ENCODE measurements around the gene TNP1.

The TNP1 gene

DNA sequence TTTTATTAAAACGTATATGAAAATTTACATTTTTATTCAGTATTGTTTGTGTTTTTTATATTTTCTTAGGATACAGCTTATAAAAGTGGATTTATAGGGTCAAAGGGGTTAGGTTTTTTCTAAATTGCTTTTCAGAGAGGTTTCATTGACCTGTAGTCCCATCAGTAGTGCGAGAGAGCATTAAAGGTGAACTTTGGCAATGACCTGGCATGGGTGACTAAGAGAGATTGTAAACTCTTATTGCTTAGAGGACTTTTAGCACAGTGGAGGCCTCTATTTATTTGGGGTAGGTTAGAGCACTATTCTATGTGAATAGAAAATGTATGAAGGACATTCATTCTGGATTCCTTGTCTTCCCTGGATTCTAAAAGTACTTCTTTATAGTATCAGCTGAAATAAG lies 16.0 kb upstream of the TNP1 start:
- no peak for DNase-seq (ENCODE audit: low read depth in 2 of 2)

DNA sequence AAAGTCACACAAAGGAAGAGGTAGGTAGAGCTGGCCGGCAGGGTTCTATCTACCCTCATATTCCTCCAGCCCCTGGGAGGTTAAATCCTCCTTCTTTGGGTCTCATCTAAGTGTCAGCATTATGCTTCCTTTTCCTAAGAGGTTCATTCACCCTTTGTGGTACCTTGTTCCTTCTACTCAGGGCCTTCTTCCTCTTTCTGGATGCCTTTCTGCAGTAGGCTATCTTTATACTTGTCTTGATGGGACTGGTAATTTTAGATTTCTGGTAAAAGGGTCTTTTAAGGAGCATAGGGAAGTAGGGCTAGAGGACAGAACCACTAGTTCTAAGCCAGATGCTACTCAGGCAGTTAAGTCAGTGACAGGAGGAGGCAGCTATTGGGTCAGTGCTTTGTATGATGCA lies 13.7 kb upstream of the TNP1 start:
- DNase-seq (ENCODE audit: low read depth in 2 of 2): no peak

DNA sequence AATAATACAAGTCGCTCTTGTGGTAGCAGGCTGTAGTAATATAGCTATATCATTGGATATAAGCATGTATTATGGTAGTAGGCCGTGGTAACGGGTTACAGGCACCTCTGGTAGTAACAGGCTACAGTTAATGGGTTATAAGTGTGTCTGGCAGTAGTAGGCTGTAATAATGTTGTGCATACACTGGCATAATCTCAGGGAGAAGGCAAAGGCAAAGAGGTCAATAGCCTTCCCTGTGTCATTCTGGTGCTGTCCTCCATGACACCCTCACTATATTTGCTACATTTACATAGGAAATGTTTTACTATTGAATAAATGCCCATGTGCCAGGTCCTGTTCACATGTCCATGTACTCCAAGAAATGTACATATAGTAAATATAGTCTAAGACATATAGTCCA lies 12.8 kb upstream of the TNP1 start:
- no peak for DNase-seq (ENCODE audit: low read depth in 2 of 2)

DNA sequence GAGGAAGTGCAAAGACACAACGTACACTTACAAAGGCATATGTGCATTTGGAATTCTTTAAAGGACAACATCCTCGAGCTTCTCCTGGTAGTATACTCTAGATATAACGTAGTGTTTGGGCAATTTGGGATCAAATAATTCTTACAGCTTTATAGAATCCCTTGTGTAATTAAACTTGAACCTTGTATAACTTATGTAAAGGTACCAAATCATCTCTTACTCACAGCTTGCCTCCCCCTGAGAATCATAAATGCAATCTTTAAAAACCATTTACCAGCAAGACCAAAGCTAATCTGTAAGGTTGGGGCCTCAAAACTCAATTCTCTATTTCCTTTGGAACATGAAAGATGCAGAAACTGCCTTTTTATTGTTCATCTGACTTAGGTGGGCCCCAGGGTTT lies 12.2 kb upstream of the TNP1 start:
- no peak for DNase-seq (ENCODE audit: low read depth in 2 of 2)

DNA sequence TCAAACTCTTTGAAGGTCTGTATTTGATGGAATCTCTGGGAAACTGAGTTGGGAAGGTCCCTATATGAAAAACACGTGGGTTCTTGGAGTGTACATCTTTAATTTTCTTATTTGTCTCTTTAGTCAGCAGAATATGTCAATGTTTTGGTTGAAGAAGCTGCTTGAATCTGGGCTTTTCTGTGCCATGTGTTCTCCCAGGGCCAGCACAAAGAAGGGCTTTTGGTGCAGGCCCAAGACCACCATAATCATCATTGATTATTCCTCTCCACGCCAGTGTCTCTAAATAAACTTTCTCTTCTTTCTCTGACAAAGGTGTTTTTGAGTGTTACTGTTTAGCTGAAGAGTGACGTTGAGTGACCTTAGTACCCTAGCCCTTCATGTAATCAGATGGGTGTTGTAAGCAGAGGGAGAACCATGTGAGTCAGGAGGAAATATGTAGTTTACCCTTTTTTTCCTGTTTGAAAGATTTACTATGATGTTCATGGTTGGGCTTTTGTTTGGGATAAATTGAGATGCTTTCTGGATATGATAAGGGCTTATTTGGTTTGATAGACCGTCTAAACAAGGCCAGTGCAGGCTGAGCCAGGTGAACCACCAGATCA lies 11.6 kb upstream of the TNP1 start:
- DNase-seq (ENCODE audit: low read depth in 2 of 2): no peak

DNA sequence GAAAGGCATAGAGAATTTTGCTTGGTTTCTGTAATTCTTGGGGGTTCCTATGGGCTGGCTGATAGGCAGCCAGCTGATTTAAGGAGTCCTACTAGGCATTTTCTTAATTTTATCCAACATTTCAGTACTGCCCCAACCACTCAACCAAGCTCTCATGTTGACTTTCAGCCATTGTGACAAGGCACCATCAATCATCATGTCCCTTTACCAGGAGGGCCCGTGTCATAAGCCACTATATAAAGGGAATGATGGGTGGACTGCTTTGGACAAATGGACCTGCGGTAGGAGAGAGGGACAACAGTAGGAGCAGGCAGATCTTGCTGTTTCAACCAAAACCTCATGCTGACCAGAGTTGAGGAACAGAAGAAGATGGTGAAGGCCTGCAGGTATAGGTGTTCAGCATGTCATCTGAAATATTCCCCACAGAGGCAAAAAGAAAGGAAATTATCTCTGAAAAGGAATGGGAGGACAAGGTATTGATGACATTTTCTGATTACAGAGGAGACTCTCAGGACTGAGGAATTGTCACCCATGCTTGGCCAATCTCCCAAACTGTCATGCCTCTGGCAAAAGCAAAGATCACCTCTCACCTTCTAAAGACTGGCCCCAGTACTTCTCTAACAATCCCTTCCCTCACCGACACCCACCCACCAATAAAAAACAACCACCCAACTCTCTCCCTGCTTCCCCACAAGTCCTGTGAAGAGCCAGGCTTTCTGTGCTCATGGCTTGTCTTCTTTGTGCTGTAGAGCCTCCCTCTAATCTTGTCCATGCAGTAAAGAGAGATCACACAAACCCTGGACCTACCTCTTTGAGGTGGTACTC lies 10.9 kb upstream of the TNP1 start:
- DNase-seq (ENCODE audit: low read depth in 2 of 2): no peak

DNA sequence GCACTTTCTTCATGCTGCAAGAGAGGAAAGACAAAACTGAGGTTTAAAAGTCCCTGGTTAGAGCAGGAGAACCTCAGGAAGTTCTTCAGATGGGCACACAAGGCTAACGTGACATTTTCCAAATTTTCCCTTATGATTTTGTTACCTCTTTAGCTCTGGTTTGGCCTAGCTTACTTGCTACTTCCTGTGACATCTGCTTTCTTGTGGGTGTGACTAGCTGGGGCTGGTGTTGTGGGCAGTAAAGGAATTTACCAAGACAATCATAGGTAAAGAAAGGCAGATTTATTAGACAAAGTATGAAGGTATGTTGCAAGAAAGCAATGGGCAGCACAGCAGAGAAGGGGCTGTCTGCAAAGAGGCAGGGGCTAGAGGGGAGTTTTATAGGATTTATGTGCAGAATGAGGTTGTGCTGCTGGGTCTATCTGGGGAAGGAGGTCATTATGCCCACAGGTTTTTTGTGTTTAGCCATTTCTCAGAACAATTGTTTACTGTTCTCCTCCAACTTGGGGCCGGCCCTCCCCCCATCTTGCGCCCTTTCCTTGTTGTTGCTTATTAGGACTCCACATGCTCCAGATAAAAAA lies 6.7 kb upstream of the TNP1 start:
- no peak for DNase-seq (ENCODE audit: low read depth in 2 of 2)

DNA sequence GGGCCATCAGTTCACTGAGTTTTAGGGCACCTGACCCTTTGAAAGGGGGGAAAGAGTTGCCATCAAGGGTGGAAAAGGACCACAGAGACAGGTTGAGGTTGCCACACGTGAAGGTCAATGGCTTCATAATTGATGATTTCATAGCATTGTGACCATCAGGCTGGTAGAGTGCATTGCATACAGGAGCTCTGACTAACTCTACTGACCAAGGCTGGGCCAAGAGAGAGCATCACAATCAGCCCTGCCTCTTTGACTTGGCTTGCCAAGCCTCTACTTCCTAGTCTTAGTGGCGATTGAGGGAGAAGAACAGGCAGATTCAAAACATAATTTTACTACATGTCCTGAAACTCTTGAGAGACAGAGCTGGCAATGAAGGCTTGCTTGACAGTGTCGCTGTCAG lies 5.8 kb upstream of the TNP1 start:
- DNase-seq (ENCODE audit: low read depth in 2 of 2): no peak

DNA sequence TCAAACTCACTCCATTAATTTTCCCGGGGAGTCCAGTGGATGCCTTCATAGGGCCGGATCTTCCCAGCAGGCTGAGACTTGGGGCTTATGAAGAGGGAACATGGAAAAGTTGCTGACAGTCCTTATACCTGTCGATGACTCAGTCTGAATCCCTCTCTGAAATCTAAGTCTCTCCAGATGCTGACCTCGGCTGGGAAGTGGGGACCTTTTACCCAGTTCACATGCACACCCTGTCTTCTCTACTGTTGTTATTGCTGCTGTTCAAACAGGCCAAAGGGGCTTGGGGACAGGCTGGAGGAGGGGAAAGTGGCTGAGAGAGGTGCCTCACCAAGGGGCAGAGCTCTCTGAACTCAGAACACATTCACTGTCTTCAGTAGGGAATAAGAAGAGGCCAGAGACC lies 4.1 kb upstream of the TNP1 start:
- no peak for DNase-seq (ENCODE audit: low read depth in 2 of 2)

DNA sequence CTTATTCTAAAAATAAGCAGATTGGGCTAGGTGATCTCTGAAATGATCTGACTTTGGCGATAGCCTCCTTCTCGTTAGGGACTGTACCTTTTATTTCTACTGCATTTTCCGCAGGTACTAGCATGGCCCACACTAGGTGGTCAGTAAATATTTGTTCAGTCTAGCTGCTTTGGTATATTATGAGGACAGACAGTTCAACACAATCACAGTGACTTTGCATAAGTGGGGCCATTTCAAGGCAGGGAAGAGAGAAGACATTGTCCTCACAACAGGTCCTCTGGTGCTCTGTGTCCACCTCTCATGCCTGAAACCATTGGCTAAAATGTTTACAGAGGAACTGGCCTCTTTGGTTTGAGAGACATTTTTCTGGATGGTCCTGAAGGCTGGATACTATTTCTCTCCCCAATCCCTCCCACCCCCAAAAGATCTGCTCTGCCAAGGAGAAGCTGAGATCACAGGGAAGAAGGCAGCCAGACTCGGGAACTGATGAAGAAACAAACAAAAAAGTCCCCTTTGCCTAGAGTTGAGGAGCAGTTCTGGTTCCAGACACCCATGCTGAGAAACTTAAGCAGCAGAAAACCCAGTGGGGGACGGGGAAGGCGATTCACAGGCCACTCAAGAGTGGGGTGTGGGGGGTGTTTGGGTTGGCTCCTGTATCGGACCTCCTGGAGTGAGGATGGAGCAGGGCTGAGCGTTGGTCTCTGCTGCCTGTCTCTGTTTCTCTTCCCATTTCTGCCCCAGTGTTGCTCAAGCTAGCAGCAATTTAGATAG lies 2.9 kb upstream of the TNP1 start:
- no peak for DNase-seq (ENCODE audit: low read depth in 2 of 2)

DNA sequence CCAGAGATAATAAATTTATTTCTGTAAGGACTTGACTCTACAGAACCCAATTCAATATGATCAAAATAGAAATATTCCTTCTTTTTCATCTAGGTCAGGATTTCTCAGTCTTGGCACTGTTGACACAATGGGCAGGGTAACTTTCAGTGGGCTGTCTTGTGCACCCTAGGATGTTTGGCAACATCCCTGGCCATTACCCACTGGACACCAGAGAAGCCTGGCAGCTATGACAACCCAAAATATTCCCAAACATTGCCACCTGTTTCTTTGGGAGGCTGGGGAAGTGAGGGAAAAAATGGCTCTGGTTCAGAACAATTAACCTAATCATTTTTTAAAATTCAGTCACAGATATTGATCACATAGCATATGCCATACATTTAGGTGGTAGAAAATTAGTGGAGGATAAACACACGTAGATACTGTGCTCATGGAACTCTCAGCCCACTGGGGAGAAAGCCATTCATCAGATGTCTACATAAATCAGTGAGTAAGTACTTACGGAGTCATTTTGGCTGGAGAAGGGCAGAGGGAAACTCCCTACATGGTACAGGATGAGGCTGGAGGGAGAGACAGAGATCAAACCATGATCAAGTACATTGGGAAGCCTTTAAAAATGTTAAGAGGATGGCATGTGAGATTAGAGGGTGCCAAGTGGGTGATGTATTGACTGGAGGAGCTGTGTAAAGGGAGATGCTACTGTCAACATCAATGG lies 718 bp upstream of the TNP1 start:
- DNase-seq (ENCODE audit: low read depth in 2 of 2): no peak

DNA sequence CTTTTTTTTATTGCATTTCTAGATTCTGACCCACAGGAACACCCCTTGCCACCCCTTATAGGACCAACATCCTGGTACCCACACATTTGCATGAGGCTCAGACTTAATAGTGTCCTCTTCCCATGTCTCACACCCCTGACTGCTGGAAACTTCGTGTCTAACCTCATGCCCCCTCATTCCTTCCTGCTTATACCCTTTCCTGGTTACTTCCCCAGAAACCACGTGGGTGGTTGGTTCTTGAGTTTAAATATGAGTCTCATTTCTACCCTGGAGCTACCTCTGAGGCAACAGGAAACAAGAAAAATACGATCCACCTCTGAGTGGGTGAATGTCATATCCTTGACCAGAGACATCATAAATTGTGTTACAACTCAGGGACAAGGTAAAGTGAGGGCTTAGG lies 1.6 kb downstream of the TNP1 start:
- DNase-seq (ENCODE audit: low read depth in 2 of 2): no peak

DNA sequence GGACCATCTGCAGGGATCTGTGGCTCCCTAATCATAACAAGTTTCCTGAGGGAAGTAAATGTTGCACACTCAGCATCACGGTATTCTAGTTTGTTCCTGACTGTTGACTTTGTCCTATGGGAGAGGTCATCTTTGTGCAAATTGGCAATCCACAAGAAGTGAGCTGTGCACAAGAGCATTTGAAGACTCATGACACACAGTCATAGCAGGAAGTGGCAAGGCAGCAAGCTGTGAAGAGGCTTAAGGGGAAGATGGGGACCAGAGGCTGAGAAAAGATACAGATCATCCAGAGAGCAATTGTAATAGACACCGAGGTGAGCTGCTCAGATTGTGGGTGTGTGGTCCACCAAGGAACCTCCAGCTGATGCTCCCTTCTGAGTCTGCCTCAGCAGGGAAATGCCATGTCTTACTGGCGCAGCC lies 2.7 kb downstream of the TNP1 start:
- no peak for DNase-seq (ENCODE audit: low read depth in 2 of 2)

DNA sequence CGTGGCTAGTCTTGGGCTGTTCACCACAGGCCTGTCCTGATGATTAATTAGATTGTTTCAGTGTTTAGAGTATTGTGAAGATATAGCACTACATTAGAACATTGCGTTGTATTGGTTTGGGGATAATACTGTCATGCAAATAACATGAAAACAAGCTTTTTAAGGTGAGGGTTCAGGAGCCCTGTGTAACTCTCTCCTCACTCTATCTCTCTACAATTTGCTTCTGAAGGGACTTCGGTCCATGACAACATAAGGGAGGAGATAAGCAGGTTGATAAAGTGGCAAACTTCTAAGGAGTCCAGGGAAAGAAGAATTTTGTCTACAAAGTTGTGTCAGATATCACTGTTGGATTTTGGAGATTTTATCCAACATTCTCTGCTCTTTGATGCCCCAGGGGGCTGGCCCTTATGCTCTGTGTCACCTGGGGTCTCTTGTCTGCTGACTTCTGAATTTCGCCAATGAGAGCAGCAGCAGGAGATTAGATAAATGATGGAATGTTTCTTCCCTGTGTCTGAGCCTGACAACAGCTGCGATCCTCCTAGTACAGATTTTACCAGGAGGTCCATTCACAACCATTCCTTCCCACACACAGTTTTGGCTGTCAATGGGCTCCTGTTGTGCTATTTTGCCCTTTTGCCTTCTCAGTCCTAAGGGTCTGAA lies 3.3 kb downstream of the TNP1 start:
- DNase-seq (ENCODE audit: low read depth in 2 of 2): no peak

DNA sequence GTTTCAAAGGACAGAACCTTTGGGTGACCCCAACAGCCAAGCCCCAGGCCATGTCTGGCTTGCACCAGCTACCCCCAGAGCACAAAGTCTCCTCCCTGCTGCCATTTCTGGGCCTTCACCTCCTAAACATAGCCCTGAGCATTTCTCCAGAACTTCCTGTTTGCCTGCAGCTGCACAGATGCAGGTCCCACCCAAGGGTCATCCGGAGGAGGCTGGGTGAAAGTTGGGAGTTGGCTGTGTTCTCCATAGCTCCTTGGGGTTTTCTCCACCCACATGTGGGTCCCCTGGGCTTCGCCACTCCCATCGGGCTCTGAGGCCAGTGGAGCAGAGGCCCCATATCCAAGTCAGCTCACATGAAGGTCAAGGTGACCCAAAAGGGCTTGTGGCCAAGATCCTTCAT lies 4.3 kb downstream of the TNP1 start:
- no peak for DNase-seq (ENCODE audit: low read depth in 2 of 2)

DNA sequence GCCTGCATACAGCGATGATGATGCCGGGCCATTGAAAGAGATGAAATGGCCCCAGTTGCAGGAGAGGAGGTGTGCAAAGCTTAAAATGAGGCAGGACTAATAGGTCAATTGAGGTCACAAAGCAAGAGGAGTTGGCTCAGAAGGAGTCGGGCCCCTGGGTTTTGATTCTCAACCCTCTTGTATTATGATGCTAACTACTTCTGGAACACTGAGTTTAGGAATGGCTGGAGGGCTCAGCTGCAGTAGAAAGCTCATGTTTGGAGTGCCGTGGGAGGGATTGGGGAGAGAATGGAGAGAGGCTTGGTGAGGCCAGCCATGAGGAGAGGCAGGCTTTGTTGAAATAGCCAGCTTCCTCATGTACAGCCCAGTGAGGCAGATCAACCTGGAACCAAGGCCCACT lies 4.8 kb downstream of the TNP1 start:
- no peak for DNase-seq (ENCODE audit: low read depth in 2 of 2)

DNA sequence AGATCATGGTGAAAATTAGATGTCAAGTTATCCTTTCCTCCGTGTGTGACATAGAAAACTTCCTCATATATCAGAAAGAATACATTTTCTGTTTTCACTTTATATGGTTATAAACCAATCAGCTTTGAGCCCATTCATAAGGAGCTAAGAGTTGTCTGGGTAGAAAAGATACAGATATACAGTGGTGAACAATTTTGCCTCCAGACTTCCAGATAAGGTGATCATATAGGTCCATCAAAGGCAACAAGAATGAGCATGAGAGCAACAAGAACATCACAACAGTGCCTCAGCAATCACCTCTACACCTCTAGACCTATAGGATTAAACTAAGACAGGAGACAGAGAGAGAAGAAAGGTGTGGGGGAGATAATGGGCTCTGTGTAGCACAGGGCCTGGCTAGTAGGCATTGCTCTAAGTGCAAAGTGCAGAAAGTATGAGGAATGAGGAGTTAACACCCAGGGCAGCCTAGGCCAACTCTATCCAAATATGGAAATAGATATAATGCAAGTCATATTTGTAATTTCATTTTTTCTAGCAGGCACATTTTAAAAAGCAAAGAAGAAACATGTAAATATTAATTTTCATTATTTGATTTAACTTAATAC lies 8.3 kb downstream of the TNP1 start:
- no peak for DNase-seq (ENCODE audit: low read depth in 2 of 2)

DNA sequence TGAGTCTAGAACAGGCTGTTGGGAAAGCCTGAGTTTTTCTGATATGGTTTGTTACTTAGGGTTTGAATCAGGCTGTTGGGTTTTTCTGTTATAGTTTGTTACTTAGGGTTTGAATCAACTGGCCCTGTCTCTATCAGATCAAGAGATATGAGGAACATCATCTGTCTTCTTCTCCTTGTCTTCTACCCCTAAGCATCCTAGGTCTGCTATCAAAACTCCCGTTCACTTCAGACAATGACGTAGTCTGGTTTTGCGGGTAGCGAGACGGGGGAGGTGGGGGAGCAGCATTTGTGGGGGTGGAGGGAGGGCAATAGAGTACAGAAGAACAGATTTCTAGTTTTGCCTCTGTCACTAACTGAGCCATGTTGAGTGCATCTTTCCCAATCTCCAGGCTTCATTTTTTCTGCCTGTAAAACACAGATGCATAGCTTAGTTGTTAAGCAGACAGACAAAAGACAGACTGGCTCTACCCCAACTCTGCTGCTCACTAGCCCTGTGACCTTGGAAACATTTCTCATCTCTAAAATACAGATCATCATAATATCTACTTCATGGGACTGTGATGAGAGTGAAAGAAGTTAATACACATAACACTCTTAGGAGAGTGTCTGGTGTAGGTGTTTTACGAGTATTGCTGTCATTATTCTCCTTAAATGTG lies 9.1 kb downstream of the TNP1 start:
- no peak for DNase-seq (ENCODE audit: low read depth in 2 of 2)

DNA sequence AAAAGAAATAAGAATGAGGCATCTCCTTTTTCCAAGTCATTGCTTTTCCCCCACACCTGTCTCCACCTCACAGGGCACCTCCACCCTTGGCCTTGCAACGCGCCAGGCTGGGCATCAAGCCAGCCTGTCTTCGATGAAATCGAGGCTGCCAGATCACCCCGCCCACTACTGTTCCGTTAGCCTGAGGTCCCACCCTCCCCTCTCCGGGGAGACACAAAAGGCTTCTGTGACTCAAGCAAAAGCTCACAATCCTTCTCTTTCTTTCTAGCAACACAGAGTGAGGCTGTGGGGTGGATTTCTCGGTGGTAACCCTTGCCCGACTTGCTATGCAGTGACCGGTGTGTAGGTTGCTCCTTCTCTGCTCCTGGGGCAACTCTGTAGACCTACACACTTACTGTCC lies 9.9 kb downstream of the TNP1 start:
- DNase-seq (ENCODE audit: low read depth in 2 of 2): no peak

DNA sequence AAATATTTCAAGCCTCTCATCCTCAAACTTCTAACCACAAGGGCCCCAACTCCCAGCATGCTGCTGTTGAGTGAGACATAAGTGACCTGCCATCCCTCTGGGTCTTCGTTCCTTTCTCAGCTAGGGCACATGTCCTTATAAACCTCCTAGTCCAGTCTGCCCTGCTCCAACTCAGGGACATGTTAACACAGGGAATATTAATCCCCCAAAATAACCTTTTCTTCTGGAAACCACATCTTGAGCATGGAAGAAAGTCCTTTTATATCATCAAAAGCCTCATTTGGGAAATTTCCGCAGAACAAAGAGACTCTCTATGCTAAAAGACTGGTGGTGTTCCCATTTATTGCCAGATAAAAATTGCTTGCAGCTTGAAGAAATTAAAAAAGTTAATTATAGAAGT lies 14.4 kb downstream of the TNP1 start:
- DNase-seq (ENCODE audit: low read depth in 2 of 2): no peak

DNA sequence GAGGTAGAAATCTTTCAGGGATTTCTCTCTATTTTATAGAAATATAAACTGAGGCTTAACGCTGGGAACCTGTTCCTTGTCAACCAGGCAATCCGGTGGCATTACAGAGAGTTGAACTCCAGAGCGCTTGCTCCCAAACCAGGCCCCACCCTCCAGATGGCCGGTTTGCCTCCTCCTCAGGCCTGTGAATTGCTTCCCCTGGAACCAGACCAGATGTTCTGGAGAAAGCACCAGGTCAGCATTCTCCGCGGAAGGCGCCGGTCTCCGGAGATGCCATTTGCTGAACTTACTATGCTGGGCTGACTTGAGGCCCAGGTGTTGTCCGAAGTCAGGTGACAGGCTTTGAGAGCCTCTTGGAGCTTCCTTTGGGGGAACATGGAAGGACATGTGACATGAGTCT lies 17.2 kb downstream of the TNP1 start:
- no peak for DNase-seq (ENCODE audit: low read depth in 2 of 2)

Data from stimulated activated CD8-positive, alpha-beta memory T cell treated with anti-CD3 and anti-CD28 coated beads, Interleukin-15, amount 100 ng/mL, for 4 hours (primary cell).